BLaER1 treated with 17β-estradiol and CSF1 and Interleukin-3, amounts not matched to agents 10 nM and 100 nM (cell line): ENCODE results near the gene IGSF23.

Source experiments
- H3K27ac ChIP-seq, 11 experiments: shearing (Covaris generic); formaldehyde crosslinking; 2 replicates each; pipeline ENCODE4 v1.8.1; 2022
- H3K27me3 ChIP-seq, 11 experiments: shearing (Covaris generic); formaldehyde crosslinking; 2 replicates each; pipeline ENCODE4 v1.8.1; 2022
- H3K36me3 ChIP-seq, 11 experiments: shearing (Covaris generic); formaldehyde crosslinking; 2 replicates each; pipeline ENCODE4 v1.8.1; 2022
- H3K4me1 ChIP-seq, 10 experiments: shearing (Covaris generic); formaldehyde crosslinking; 2 replicates each; pipeline ENCODE4 v1.8.1; 2022
- H3K4me2 ChIP-seq, 11 experiments: shearing (Covaris generic); formaldehyde crosslinking; 2 replicates each; pipeline ENCODE4 v1.8.1; 2022
- H3K4me3 ChIP-seq, 10 experiments: shearing (Covaris generic); formaldehyde crosslinking; 2 replicates each; pipeline ENCODE4 v1.8.1; 2022
- H3K9ac ChIP-seq, 11 experiments: shearing (Covaris generic); formaldehyde crosslinking; 2 replicates each; pipeline ENCODE4 v1.8.1; 2022
- H3K9me3 ChIP-seq, 11 experiments: shearing (Covaris generic); formaldehyde crosslinking; replicated peaks in 1 of 11; 2 replicates each; pipeline ENCODE4 v1.8.1; 2022
- H4K20me1 ChIP-seq, 11 experiments: shearing (Covaris generic); formaldehyde crosslinking; 2 replicates each; pipeline ENCODE4 v1.8.1; 2022
- Cebpa-rat ChIP-seq, 11 experiments: shearing (Covaris generic); IDR thresholded peaks; 2 replicates each; pipeline ENCODE4 v1.8.1; 2022

IGSF23 gene

GRCh38 chr19:44613295-44614178 is at the start of gene IGSF23:
IGSF23 (plus strand) TSS chr19:44613563; CDS start chr19:44613646, 83 bp downstream.
- H3K4me3 ChIP-seq: no peak within 1 kb of the TSS
- no peak within 1 kb of the TSS for H3K4me2 ChIP-seq
- no peak for TF ChIP-seq Cebpa-rat (IDR thresholded peaks at IDR 0.05)
- H3K9me3 ChIP-seq: no peaks in the 10 kb centered on the region
- no peaks in the 10 kb centered on the region for H4K20me1 ChIP-seq
- no peak within 1 kb of the TSS for H3K9ac ChIP-seq
- peaks cover 0 to 10% (median 0%) of the 10 kb centered on the region in 10 experiments; a peak in 6 of 20 replicates for H3K4me1 ChIP-seq
- no peaks in the 10 kb centered on the region for H3K27me3 ChIP-seq
- no peaks in the 10 kb centered on the region for H3K36me3 ChIP-seq
- no peak within 1 kb of the TSS for H3K27ac ChIP-seq

GRCh38 chr19:44566984-44567383 is 46.4 kb upstream of the IGSF23 start:
- H3K4me2 ChIP-seq: no peak overlapping the region
- no peaks in the 10 kb centered on the region for H3K27me3 ChIP-seq
- no peaks in the 10 kb centered on the region for H4K20me1 ChIP-seq
- H3K36me3 ChIP-seq: no peaks in the 10 kb centered on the region
- no peaks in the 10 kb centered on the region for H3K9me3 ChIP-seq
- H3K4me3 ChIP-seq: no peak overlapping the region
- H3K4me1 ChIP-seq: peaks cover 0 to 15% (median 0%) of the 10 kb centered on the region in 10 experiments; a peak in 6 of 20 replicates
- H3K27ac ChIP-seq: no peak overlapping the region
- H3K9ac ChIP-seq: no peak overlapping the region
- no peak for TF ChIP-seq Cebpa-rat (IDR thresholded peaks at IDR 0.05)

GRCh38 chr19:44567745-44568144 is 45.6 kb upstream of the IGSF23 start:
- Histone ChIP-seq H3K9me3 (no peaks in the 10 kb centered on the region), H3K4me3 (no peak overlapping the region), H3K36me3 (no peaks in the 10 kb centered on the region), H3K27ac (no peak overlapping the region), H4K20me1 (no peaks in the 10 kb centered on the region), H3K9ac (no peak overlapping the region), H3K27me3 (no peaks in the 10 kb centered on the region), H3K4me2 (no peak overlapping the region), H3K4me1 (peaks cover 0 to 22% (median 0%) of the 10 kb centered on the region in 10 experiments; a peak in 6 of 20 replicates)
- no peak for TF ChIP-seq Cebpa-rat (IDR thresholded peaks at IDR 0.05)

GRCh38 chr19:44570603-44570983 is 42.8 kb upstream of the IGSF23 start:
- Histone ChIP-seq H3K9ac (no peak overlapping the region), H3K27me3 (no peaks in the 10 kb centered on the region), H4K20me1 (no peaks in the 10 kb centered on the region), H3K27ac (no peak overlapping the region), H3K4me1 (peaks cover 0 to 38% (median 13%) of the 10 kb centered on the region in 10 experiments; a peak in 11 of 20 replicates), H3K4me3 (no peak overlapping the region), H3K4me2 (no peak overlapping the region), H3K9me3 (no peaks in the 10 kb centered on the region), H3K36me3 (no peaks in the 10 kb centered on the region)
- no peak for TF ChIP-seq Cebpa-rat (IDR thresholded peaks at IDR 0.05)

GRCh38 chr19:44570984-44571684 is 42.2 kb upstream of the IGSF23 start:
- Histone ChIP-seq H3K27ac (no peak overlapping the region), H3K36me3 (no peaks in the 10 kb centered on the region), H3K27me3 (no peaks in the 10 kb centered on the region), H3K9me3 (no peaks in the 10 kb centered on the region), H3K4me1 (peaks cover 0 to 35% (median 13%) of the 10 kb centered on the region in 10 experiments; a peak in 11 of 20 replicates), H3K4me2 (peak overlapping the region in 3 of 11 experiments; percentile 49 to 62 (median 56); a peak in 5 of 22 replicates), H3K9ac (no peak overlapping the region), H3K4me3 (no peak overlapping the region), H4K20me1 (no peaks in the 10 kb centered on the region)
- no peak for TF ChIP-seq Cebpa-rat (IDR thresholded peaks at IDR 0.05)

- H3K4me3 ChIP-seq: no peak overlapping the region
- H3K9me3 ChIP-seq: no peaks in the 10 kb centered on the region
- no peaks in the 10 kb centered on the region for H3K27me3 ChIP-seq
- peak overlapping the region in 3 of 11 experiments; percentile 49 to 62 (median 56); a peak in 6 of 22 replicates for H3K4me2 ChIP-seq
- peak overlapping the region in 1 of 11 experiments; percentile 7; a peak in 1 of 22 replicates for H3K27ac ChIP-seq
- no peak for TF ChIP-seq Cebpa-rat (IDR thresholded peaks at IDR 0.05)
- H4K20me1 ChIP-seq: no peaks in the 10 kb centered on the region
- no peak overlapping the region for H3K9ac ChIP-seq
- peaks cover 0 to 35% (median 13%) of the 10 kb centered on the region in 10 experiments; a peak in 11 of 20 replicates for H3K4me1 ChIP-seq
- no peaks in the 10 kb centered on the region for H3K36me3 ChIP-seq
Observed at GRCh38 chr19:44571830-44572580, 41.4 kb upstream of the IGSF23 start.

- Histone ChIP-seq H3K4me1 (peaks cover 0 to 35% (median 13%) of the 10 kb centered on the region in 10 experiments; a peak in 11 of 20 replicates), H3K9me3 (no peaks in the 10 kb centered on the region), H3K4me2 (peak overlapping the region in 3 of 11 experiments; percentile 49 to 62 (median 56); a peak in 6 of 22 replicates), H4K20me1 (no peaks in the 10 kb centered on the region), H3K4me3 (no peak overlapping the region), H3K9ac (no peak overlapping the region), H3K27ac (no peak overlapping the region), H3K36me3 (no peaks in the 10 kb centered on the region), H3K27me3 (no peaks in the 10 kb centered on the region)
- no peak for TF ChIP-seq Cebpa-rat (IDR thresholded peaks at IDR 0.05)
Observed at GRCh38 chr19:44572581-44572900, 40.8 kb upstream of the IGSF23 start.

- peak overlapping the region in 6 of 11 experiments; percentile 0 to 62 (median 32); a peak in 9 of 22 replicates for H3K4me2 ChIP-seq
- H3K9ac ChIP-seq: no peak overlapping the region
- no peaks in the 10 kb centered on the region for H3K9me3 ChIP-seq
- peaks cover 0 to 35% (median 13%) of the 10 kb centered on the region in 10 experiments; a peak in 11 of 20 replicates for H3K4me1 ChIP-seq
- H3K27me3 ChIP-seq: no peaks in the 10 kb centered on the region
- no peak overlapping the region for H3K4me3 ChIP-seq
- no peaks in the 10 kb centered on the region for H3K36me3 ChIP-seq
- no peak for TF ChIP-seq Cebpa-rat (IDR thresholded peaks at IDR 0.05)
- H4K20me1 ChIP-seq: no peaks in the 10 kb centered on the region
- no peak overlapping the region for H3K27ac ChIP-seq
Observed at GRCh38 chr19:44573183-44573582, 40.2 kb upstream of the IGSF23 start.
